ENCODE data around the gene MOCS1.

MOCS1 gene

DNA sequence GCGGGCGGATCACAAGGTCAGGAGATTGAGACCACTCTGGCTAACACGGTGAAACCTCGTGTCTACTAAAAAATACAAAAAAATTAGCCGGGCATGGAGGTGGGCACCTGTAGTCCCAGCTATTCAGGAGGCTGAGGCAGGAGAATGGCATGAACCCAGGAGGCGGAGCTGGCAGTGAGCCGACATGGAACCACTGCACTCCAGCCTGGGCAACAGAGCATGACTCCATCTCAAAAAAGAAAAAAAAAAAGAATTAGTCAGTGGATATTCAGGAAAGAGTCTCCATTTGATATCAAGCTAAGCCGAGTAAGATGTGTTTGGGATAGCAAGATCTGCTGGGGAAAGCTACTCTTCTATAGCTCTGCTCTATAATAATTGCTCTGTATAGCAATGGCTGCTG lies 41.0 kb downstream of the MOCS1 start:
- DNase-seq: no peak
- peaks cover 17% of the 10 kb centered on the region for H3K27me3 Mint-ChIP-seq
- no peaks in the 10 kb centered on the region for H3K4me1 Mint-ChIP-seq (ENCODE audit: low read depth)
- no peak overlapping the region for H3K4me3 Mint-ChIP-seq
- H3K9me3 Mint-ChIP-seq: no peaks in the 10 kb centered on the region
- no peak overlapping the region for H3K27ac Mint-ChIP-seq
- no peaks in the 10 kb centered on the region for H3K36me3 Mint-ChIP-seq (ENCODE audit: low read depth)

DNA sequence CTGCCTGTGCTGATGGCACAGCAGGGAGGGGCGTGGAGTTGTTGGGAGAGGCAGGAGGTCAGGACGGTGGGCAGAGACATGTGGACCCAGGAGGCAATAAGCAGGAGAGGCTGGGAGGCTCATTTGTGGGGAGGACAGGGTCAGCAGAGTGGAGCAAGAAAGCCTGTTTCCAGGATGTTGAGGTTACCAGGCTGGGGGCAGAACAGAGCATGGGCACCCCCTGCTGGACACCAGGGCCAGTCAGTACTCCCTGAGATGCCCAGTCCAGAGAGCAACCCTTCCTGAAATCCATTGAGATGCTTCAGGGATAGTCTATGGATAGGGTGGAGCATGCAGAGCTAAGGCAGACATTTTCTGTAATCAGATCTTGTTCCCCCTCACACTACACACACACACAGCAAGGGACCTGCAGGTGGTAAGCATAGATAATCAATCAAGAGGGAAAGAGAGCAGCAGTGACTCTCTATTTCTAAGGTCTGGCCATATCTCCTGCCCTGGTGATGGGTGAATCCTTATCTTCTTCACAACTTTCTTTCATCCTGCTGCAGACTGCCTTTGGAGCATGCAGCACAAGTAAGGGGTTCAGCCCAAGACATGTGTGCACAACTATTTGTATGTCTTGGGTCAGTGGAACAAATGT lies 41.7 kb downstream of the MOCS1 start:
- peak; percentile 33 for DNase-seq
- H3K9me3 Mint-ChIP-seq: no peaks in the 10 kb centered on the region
- no peak overlapping the region for H3K4me3 Mint-ChIP-seq
- peaks cover 16% of the 10 kb centered on the region for H3K27me3 Mint-ChIP-seq
- no peaks in the 10 kb centered on the region for H3K4me1 Mint-ChIP-seq (ENCODE audit: low read depth)
- H3K36me3 Mint-ChIP-seq (ENCODE audit: low read depth): no peaks in the 10 kb centered on the region
- no peak overlapping the region for H3K27ac Mint-ChIP-seq

DNA sequence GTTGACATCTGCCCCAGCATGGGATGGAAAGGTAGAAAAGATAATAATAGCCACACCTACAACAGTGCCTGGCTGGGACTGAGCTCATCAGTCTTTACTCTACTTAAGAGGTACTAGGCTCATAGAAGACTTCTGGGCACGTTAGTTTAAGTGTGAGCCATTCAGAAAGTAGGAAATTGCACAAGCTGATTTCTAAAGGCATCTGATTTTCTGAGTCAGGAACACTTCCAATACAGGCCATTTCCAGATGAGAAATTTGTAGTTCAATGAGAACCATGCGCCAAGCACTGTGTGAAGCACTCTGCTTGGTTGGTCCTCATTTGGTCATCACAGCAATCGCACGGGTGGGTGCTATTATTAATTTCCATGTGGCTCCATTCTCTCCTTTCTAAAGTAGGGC lies 42.3 kb downstream of the MOCS1 start:
- no peaks in the 10 kb centered on the region for H3K4me1 Mint-ChIP-seq (ENCODE audit: low read depth)
- H3K4me3 Mint-ChIP-seq: no peak overlapping the region
- no peak overlapping the region for H3K27ac Mint-ChIP-seq
- no peaks in the 10 kb centered on the region for H3K36me3 Mint-ChIP-seq (ENCODE audit: low read depth)
- DNase-seq: no peak
- H3K27me3 Mint-ChIP-seq: peaks cover 13% of the 10 kb centered on the region
- H3K9me3 Mint-ChIP-seq: no peaks in the 10 kb centered on the region

DNA sequence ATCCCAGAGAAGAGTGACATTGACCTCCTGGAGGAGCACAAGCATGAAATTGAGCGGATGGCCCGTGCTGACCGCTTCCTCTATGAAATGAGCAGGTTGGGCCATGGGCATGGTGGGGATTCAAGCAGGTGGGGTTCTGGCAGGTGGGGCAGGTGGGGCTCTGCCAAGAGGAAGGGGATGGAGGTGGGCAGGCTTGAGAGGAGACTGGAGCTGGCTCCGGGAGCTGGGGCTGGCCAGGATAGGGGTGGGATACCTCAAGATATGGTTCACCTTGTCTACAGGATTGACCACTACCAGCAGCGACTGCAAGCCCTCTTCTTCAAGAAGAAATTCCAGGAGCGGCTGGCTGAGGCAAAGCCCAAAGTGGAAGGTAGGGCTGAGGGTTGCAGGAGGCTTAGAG lies 42.9 kb downstream of the MOCS1 start:
- no peak for DNase-seq
- Mint-ChIP-seq H3K4me1 (ENCODE audit: low read depth) (no peaks in the 10 kb centered on the region), H3K36me3 (ENCODE audit: low read depth) (no peaks in the 10 kb centered on the region), H3K27me3 (peaks cover 13% of the 10 kb centered on the region), H3K4me3 (no peak overlapping the region), H3K27ac (no peak overlapping the region), H3K9me3 (no peaks in the 10 kb centered on the region)

DNA sequence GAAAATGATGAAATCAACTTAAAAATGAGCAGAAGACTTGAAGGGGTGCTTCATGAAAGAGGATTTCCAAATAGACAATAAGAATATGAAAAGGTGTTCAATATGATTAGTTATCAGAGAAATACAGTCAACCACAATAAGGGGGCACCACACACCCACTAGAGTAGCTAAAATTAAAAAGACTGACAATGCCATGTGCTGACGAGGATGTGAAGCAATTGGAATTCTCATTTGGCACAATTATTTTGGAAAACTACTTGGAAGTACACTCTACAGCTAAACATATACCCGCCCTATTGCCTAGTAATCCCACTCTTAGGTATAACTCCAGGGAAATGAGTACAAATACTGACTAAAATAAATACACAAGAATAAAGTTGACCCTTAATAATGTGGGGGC lies 45.0 kb downstream of the MOCS1 start:
- no peak overlapping the region for H3K4me3 Mint-ChIP-seq
- H3K36me3 Mint-ChIP-seq (ENCODE audit: low read depth): no peaks in the 10 kb centered on the region
- no peaks in the 10 kb centered on the region for H3K4me1 Mint-ChIP-seq (ENCODE audit: low read depth)
- H3K27me3 Mint-ChIP-seq: peaks cover 13% of the 10 kb centered on the region
- H3K9me3 Mint-ChIP-seq: no peaks in the 10 kb centered on the region
- H3K27ac Mint-ChIP-seq: no peak overlapping the region
- DNase-seq: no peak

DNA sequence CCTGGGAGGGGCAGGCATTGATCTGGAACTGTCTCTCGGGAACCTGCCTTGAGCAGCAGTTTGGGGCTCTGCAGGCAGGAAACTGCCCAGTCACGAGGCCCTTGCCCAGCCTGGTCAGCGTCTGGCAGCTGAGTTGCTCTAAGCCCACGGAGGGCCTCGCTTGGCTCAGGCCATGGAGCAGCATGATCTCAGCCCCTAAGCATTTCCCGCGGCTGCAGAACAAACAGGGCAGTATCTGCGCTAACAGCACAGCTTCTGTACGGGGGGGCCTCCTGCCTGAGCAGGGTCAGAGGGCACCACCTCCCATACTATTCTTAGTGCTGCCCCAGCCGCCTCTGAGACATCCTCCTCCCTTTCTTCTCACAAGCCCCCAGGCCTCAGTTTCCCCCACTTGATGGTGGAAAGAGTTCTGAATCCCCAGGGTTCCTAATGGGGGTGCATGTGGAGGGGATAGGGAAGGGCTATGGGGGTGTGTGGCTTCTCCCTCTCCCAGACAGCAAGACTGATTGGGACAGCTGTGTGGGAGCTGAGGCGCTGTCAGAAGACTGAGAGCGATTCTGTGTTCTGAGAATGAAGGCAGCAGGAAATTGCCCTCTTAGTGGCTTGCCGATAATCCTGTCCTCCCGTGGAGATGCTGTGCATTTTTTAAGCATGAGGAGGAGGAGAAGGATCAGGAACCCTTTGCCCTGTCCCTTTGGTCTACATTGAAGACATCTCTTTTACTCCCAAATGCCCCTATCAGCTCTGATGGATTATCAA lies 46.4 kb downstream of the MOCS1 start:
- DNase-seq: no peak
- no peaks in the 10 kb centered on the region for H3K4me1 Mint-ChIP-seq (ENCODE audit: low read depth)
- no peaks in the 10 kb centered on the region for H3K36me3 Mint-ChIP-seq (ENCODE audit: low read depth)
- no peak overlapping the region for H3K4me3 Mint-ChIP-seq
- H3K27ac Mint-ChIP-seq: no peak overlapping the region
- no peaks in the 10 kb centered on the region for H3K9me3 Mint-ChIP-seq
- H3K27me3 Mint-ChIP-seq: peaks cover 13% of the 10 kb centered on the region

DNA sequence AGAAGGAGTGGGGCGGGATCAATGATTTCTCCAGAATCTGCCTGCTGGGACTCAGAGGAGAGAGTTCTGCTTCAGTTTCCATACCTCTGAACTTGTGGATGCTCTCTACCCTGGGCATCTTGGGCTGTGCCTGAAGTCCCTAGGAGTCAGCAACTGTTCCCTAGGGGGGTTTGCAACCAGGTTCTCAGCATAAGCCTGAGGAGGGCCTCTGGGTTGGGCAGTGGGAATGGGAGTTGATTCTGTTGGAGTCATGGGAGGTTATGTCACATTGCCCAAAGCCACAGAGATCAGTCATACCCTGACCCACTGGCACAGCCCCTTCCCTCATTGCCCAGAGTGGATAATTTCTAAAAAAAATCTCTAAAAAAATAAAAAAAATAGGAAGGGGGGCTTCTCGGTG lies 47.4 kb downstream of the MOCS1 start:
- no peaks in the 10 kb centered on the region for H3K9me3 Mint-ChIP-seq
- H3K4me3 Mint-ChIP-seq: no peak overlapping the region
- H3K36me3 Mint-ChIP-seq (ENCODE audit: low read depth): no peaks in the 10 kb centered on the region
- H3K4me1 Mint-ChIP-seq (ENCODE audit: low read depth): no peaks in the 10 kb centered on the region
- DNase-seq: no peak
- no peak overlapping the region for H3K27ac Mint-ChIP-seq
- peaks cover 13% of the 10 kb centered on the region for H3K27me3 Mint-ChIP-seq

DNA sequence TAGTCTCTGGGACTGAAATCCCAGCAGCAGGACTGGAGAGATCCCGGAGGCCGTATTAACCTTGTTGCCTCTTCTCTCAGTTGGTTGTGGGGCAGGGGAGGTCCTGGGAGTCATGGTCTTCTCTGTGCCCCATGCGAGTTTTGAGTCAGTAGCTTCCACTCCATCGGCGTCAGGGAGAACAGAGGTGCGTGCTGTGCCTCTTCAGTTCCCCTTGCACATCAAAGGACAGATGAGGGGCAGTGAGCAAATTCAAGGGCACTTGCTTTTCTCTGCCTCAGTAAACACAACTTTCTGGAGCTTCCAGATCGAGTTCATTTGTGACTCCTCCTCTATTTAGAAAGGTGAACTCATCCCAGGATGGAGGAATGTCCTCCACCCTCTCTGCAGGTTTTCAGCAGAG lies 48.6 kb downstream of the MOCS1 start:
- no peak for DNase-seq
- Mint-ChIP-seq H3K27me3 (peaks cover 10% of the 10 kb centered on the region), H3K36me3 (ENCODE audit: low read depth) (no peaks in the 10 kb centered on the region), H3K4me1 (ENCODE audit: low read depth) (no peaks in the 10 kb centered on the region), H3K27ac (no peak overlapping the region), H3K4me3 (no peak overlapping the region), H3K9me3 (no peaks in the 10 kb centered on the region)

DNA sequence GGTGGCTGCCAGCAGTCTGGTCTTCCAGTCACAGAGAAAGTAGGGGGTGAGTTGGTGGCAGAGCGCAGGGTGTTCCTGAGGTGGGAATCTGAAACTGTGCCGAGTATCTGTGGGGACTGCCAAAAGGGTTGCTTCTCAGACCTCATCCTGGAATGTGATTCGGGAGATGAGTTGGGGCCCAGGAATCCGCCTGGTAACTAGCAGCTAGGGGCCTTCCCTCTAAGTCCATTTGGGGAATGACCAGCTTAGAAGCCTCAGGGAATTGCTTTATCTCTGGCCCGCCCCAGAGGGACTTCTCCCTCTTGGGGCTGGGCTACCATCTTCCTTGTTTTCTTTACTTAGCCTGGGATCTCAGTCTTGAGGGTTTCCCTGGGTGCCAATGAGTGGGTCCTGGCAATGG lies 49.6 kb downstream of the MOCS1 start:
- Mint-ChIP-seq H3K4me3 (no peak overlapping the region), H3K27me3 (peaks cover 10% of the 10 kb centered on the region), H3K9me3 (no peaks in the 10 kb centered on the region), H3K36me3 (ENCODE audit: low read depth) (no peaks in the 10 kb centered on the region), H3K27ac (no peak overlapping the region), H3K4me1 (ENCODE audit: low read depth) (no peaks in the 10 kb centered on the region)
- no peak for DNase-seq

DNA sequence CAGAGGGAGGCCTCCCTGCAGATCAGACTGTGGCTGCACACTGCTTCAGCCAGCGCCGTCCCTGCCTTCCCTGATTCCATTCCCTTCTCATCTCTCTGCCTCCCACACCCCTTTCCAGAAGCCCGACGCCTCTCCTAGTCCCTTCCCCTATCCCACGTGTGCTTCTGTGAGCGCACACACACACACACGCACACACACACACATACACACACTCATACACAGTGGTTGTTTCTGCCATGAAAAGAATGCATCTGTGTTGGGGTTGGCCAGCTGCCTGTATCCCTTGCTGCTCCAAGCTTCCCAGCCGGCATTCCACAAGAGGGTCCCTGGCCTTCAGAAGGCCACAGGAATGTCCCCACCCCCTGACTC lies 51.7 kb downstream of the MOCS1 start:
- Mint-ChIP-seq H3K27ac (no peak overlapping the region), H3K4me3 (no peak overlapping the region), H3K4me1 (ENCODE audit: low read depth) (no peaks in the 10 kb centered on the region), H3K27me3 (no peaks in the 10 kb centered on the region), H3K9me3 (no peaks in the 10 kb centered on the region), H3K36me3 (ENCODE audit: low read depth) (no peaks in the 10 kb centered on the region)
- DNase-seq: no peak

DNA sequence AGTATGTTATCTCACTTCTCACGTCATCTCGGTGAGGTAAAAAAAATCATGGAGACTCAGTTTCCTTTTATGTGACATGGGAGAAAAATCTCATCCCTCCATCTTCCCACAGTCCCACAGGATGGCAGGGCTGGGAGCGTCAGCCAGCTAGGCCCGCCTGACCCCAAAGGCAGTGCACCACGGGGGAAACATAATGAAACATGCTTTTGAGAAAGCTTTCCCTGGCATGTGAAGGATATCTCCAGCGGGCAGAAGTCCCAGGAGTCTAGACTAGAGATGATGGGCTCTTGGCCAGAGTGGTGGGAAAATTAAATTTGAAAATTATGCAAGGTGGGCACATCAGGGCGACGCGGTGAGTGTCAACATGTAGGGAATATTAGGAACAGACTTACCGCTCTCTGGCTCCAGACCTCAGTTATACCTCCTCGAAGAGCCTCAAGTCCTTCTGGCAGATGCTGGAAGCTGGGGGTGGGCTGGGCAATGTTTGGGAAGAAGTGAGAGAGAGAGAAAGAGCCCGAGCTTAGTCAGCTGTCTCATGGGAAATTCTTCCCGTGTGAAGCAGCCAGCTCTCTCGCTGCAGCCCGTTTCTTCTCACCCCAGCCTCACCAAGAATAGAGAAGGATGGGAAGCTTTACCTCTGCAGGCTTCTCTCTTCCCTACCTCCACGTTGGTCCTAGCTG lies 52.3 kb downstream of the MOCS1 start:
- no peak for DNase-seq
- Mint-ChIP-seq H3K27ac (no peak overlapping the region), H3K27me3 (no peaks in the 10 kb centered on the region), H3K9me3 (no peaks in the 10 kb centered on the region), H3K4me3 (no peak overlapping the region), H3K36me3 (ENCODE audit: low read depth) (no peaks in the 10 kb centered on the region), H3K4me1 (ENCODE audit: low read depth) (no peaks in the 10 kb centered on the region)

DNA sequence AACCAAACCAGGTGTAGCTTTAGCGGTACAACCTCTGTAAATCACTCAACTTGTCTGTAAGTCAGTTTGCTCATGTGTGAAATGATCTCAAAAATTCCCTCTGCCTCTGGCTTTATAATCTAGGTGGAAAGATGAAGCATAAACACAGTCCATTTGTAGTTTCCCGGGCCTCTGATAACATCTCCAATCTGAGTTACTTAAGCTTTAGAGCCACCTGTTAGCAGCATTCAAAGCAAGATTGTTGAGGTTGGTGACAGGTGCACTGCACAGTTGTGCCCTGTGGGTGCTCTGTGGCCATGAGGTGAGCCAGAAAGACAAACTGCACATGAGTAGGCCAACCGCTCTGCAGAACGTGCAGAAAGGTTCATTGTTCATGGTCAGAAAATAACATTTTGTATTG lies 53.7 kb downstream of the MOCS1 start:
- H3K4me3 Mint-ChIP-seq: no peak overlapping the region
- DNase-seq: no peak
- no peaks in the 10 kb centered on the region for H3K4me1 Mint-ChIP-seq (ENCODE audit: low read depth)
- no peak overlapping the region for H3K27ac Mint-ChIP-seq
- H3K27me3 Mint-ChIP-seq: peaks cover 2% of the 10 kb centered on the region
- H3K9me3 Mint-ChIP-seq: no peaks in the 10 kb centered on the region
- no peaks in the 10 kb centered on the region for H3K36me3 Mint-ChIP-seq (ENCODE audit: low read depth)

DNA sequence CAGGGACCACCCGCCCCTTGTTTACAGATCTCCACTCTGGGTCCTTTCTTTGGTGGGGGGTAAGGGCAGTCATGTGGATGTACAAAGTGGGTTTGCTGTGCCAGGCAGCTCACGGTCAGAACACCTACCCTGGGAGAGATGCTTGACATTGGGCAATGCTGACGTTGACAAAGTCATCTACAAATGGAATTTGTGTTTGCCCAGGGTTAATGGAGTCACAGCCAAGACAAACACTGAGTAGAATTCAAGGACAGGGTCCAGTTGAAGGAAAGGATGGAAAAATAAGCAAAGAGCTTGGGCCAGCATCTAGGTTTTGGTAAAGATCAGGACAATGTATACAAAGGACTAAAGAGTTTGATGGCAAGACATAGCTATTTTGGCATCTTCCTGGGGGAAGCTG lies 54.7 kb downstream of the MOCS1 start:
- Mint-ChIP-seq H3K9me3 (no peaks in the 10 kb centered on the region), H3K4me3 (no peak overlapping the region), H3K4me1 (ENCODE audit: low read depth) (no peaks in the 10 kb centered on the region), H3K36me3 (ENCODE audit: low read depth) (no peaks in the 10 kb centered on the region), H3K27ac (no peak overlapping the region), H3K27me3 (peaks cover 5% of the 10 kb centered on the region)
- DNase-seq: no peak

DNA sequence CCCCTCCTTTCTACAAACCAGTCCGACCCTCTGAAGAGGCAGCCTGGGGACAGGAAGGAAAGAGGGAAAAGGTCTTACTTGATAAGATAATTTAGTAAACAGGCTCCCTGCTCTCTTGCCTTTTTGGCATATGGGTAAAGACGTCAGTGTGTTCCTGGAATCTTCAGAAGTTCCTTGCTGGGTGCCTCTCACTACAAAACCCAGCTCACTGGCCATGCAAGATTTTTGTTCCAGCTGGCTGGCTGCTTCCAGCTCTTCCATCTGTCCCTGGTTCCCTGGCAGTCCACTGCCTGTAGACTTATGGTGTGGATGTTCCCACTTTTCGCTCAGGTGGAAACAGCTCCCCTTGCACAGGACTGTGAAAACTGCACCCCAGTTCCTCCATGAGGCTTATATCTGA lies 57.4 kb downstream of the MOCS1 start:
- peaks cover 5% of the 10 kb centered on the region for H3K27me3 Mint-ChIP-seq
- H3K9me3 Mint-ChIP-seq: no peaks in the 10 kb centered on the region
- no peaks in the 10 kb centered on the region for H3K36me3 Mint-ChIP-seq (ENCODE audit: low read depth)
- H3K4me1 Mint-ChIP-seq (ENCODE audit: low read depth): no peaks in the 10 kb centered on the region
- DNase-seq: no peak
- no peak overlapping the region for H3K27ac Mint-ChIP-seq
- no peak overlapping the region for H3K4me3 Mint-ChIP-seq

DNA sequence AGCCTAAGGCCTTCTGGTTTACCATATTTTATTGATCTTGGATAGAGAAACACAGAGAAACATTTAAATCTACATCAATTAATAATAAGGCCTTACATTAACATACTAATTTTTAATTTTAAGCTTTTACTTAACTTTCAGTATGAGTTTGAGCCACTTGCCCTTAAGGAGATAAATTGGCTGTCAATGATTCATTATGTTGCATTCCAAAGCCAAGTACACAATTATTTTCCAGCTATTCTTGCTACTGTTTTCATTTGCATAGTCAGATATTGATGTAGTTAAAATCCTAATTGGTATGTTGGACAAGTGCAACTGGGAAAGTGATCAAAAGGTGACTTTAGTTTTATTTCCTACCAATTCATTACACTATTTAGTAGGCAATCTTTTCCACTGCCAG lies 58.2 kb downstream of the MOCS1 start:
- Mint-ChIP-seq H3K4me1 (ENCODE audit: low read depth) (no peaks in the 10 kb centered on the region), H3K36me3 (ENCODE audit: low read depth) (no peaks in the 10 kb centered on the region), H3K27me3 (peaks cover 5% of the 10 kb centered on the region), H3K9me3 (no peaks in the 10 kb centered on the region), H3K4me3 (no peak overlapping the region), H3K27ac (no peak overlapping the region)
- DNase-seq: no peak
